Embryonic facial prominence (tissue), 1 donor: ENCODE measurements around the gene CCNF.

Experiments used
- DNase-seq: peaks from one replicate; pipeline ENCODE4 v3.0.0-alpha.2; 2016; ENCODE audit errors: extremely low spot score

Gene CCNF

GRCh38 chr16:2457267-2457666 is 28.0 kb downstream of the CCNF start:
- DNase-seq, result no peak

GRCh38 chr16:2457946-2458345 is 28.7 kb downstream of the CCNF start:
- no peak for DNase-seq

GRCh38 chr16:2458887-2459646 is 29.8 kb downstream of the CCNF start:
- DNase-seq, result no peak

GRCh38 chr16:2459647-2460390 is 30.6 kb downstream of the CCNF start, which contains the start of gene TEDC2:
TSS of gene TEDC2 (plus strand) at chr16:2460109. CDS start at chr16:2460145, 36 bp downstream.
- peak; percentile 89 for DNase-seq

DNA sequence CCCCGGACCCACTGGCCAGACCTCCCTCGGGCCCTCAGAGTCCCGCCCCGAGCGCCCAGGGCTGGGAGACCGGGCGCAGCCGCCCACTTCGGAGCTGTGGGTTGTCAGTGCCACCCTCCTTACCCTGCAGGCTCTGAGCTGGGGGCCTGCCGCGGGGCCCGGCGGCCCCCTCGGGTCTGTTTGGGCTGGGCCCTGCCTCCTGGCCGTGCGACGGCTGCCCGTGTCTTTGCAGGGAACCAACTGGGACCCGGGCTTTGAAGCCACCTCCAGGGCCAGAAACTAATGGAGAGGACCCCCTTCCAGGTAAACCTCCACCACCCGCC is 31.1 kb downstream of the CCNF start:
- no peak for DNase-seq

DNA sequence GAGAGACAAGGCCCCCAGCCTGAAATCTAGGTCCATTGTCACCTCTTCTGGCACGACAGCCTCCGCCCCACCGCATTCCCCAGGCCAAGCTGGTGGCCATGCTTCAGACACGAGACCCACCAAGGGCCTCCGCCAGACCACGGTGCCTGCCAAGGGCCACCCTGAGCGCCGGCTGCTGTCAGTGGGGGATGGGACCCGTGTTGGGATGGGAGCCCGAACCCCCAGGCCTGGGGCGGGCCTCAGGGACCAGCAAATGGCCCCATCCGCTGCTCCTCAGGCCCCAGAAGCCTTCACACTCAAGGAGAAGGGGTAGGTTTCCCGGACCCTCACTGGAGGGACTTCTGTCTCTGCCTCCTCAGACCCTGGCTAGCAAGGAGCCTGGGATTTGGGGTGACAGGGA is 31.7 kb downstream of the CCNF start:
- no peak for DNase-seq

DNA sequence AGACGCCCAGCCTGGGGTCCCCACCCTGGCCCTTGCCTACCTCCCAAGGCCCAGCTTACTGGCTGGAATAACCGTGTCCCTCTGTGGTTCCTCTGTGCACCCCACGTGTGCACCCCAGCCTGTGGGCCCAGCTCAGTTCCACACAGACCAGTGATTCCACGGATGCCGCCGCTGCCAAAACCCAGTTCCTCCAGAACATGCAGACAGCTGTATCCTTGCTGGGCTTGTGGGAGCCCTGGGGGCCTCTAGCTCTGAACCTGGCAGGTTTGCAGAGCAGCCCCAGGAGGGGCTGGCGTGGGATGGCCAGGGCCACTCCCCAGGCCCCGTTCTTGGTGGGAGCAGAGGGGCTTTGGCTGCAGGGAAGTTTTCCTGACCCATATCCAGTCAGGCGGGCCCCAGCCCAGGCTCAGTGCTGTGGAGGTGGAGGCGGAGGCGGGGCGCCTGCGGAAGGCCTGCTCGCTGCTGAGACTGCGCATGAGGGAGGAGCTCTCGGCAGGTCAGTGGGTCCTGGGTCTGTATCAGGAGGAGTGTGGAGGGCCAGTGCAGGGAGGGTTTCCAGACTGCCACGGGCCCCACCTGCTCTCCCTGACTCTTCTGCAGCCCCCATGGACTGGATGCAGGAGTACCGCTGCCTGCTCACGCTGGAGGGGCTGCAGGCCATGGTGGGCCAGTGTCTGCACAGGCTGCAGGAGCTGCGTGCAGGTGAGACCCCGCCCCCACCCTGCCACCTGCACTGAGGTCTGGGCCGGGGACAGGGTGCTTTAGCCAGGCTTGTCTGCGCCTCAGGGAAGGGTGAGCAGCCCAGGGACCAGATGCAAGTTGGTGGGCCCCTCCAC is 33.0 kb downstream of the CCNF start:
- DNase-seq, result no peak

DNA sequence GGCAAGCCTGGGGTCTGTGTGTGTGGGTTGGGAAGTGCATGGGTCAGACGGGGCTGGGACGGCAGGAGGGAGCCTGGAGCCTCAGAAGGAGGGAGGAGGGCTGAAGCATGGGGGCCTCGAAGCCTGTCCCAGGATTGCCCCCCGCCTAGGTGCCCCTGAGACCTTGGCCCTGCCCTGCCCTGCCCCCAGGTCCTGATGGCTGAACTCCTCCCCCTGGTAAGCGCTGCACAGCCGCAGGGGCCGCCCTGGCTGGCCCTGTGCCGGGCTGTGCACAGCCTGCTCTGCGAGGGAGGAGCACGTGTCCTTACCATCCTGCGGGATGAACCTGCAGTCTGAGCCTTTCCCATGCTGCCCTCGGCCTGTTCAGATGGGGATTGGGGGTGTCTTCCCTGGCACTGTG is 35.1 kb downstream of the CCNF start:
- no peak for DNase-seq

DNA sequence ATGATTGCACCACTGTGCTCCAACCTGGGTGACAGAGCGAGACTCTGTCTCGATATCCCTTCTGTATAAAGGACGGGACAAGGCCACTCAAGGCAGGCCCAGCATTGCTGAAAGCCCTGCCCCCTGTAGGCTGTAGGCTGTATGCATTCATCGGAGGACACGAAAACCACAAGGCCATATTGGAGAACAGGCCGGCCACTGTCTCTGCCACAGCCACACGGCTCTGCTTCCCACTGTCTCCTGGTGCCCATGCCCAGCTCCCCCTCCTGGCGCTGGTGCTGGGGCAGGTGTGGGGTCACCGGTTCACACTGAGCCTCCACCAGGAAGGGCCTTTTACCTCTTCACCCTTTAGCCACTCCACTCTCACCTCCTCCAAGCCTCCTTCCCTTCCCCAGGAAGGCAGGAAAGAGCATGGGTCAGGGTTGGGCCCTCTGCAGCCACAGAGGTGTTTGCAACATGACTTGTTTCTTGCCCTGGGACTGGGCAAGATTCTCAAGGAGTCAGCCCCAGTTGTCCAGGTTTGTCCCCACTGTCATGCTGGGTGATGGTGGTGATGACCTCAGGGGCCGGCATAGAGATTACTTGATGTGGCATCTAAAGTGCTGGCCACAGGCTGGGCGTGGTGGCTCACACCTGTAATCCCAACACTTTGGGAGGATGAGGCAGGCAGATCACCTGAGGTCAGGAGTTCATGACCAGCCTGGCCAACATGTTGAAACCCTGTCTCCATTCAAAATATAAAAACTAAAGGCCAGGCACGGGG is 36.6 kb downstream of the CCNF start:
- DNase-seq, result no peak

DNA sequence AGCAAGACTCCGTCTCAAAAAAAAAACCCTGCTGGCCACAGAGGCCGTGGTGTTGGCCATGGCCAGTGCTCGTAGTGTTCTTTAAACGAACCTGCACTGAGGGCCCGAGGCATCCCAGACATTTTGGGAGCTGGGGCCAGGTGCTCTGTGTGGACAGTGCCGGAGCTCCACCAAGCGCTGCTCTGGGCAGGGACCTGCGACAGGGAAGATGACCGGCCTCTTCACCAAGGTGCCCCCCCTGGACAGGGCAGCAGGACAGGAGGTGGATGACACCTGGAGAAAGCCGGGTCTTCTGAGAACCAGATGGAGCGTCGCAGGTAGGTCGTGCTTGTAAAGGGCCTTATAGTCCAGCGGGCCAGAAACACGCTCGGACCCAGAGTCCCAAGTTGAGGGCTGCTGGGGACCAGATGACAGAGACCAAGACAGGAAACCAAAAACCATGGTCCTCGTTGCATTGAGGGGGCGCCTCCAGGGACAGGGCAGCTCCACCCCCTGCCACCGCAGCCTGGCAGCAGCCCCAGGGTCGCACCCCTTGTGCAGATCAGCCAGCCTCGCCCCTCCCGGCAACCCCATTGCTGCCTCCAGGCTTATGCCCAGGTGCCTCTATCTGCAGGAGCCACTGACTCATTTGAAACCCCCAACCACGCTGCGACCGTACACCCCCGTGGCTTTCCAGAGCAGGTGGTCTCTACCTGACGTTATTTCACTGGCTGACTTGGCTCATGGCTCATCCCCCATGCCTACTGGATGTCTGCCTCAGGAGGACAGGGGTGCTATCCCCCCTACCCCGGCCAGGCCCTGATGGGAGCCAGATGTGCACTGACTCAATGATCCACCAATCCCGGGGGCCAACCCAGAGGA is 37.6 kb downstream of the CCNF start:
- no peak for DNase-seq

DNA sequence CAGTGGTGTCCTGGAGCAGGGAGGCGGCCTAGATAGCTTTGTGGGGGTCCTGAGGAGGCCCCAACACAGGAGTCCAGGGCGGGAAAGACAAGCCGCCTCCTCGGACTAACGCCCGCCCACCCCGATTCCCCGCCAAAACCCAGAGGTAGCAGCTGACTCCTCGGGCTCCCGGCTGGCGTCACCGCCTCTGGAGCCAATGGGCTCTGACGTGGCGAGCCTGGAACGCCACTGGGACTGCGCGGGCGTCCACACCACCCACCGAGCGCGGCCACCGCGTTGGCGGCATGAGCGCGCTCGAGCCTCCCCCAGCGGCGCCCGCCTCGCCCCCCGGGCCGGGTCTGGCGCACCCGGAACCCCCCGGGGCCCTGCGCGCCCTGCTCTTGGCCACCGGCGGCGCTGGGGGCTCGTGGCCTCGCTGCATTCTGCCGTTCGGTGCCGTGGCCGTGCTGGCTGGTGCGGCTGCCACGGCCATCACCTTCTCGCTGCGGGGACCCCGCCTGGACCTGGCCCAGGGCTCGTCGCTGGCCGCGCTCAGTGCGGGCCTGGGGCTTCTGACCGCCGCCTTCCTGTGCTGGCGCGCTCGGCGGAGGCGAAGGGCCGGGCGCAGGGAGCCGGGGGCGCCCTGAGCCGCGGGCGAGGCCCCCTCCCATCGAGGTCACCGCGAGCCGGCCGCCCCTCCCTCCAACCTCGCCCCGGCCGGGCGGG is 38.4 kb downstream of the CCNF start:
- peak; percentile 69 for DNase-seq

DNA sequence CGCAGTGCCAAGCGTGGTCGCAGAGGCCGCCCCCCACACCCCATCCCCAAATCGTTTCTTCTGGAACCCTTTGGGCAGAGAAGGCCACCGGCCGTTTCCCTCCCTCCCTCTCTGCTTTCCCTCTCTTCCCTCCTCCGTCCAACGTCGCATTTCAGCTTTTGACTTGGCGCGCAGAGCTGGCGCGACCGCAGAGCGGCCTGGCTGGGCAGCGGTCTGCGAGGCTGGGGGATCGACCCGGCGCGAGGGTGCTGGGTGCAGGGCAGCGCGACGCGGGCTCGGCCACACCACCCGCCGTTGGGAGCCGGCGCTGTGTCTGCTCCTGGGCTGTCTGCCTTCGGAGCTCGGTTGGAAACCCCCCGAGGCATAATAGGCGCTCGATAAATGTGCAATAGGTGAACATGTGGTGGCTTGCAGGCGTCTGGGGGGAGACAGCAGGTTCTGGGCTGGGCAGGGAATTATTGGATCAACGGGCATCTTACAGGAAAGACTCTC is 39.0 kb downstream of the CCNF start:
- DNase-seq, result no peak

DNA sequence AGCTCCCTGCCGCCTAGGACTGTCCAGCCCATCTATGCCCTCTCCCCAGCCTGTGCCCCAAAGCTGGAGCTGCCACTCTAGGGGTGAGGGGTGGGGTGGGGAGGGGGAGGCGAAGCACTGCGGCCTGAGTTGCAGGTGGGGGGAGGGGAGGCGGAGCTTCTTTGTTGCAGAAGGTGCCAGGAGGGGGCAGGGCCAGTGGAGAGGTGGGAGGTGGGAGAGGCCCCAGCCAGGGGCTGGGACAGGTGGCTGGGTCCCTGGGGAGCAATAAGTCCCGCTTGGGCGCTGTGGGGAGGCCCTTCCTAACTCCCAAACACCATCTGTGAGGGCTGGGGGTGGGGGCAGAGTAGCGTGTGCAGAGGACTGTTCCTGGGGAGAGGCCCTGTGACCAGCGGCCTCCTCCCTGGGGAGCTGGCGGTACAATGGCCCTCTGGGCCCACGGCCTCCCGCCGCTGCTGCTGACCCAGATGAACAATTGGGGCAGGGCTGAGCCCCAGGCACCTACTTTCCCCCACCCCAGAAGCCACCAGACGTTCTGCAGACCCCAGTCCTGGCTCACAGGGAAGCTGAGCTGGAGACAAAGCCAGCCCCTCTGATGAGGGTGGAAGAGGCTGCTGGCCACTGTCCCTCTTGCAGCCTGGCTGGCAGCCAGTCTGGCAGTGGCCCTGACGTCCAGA is 39.6 kb downstream of the CCNF start:
- no peak for DNase-seq

- DNase-seq, result no peak
These were observed 40.4 kb downstream of the CCNF start for GRCh38 chr16:2469399-2470233.

DNA sequence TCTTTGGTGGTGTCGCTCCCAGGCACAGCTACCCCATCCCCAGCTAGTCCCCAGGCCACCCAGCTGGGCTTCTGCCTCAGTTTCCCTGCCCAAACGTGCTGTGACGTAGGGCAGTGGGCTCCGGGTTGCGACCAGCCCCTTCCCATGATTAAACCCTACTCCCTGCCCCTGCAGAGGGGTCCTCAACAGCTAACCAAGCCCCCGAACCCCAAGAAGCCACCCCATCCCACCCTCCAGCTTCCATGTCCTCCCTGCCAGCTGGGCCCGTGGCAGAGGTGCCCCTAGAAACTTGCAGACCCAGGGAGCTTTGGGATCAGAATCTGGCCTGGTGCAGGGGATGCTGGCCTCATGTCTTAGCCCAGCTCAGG is 41.0 kb downstream of the CCNF start:
- no peak for DNase-seq

GRCh38 chr16:2470603-2471015 is 41.4 kb downstream of the CCNF start:
- no peak for DNase-seq

GRCh38 chr16:2471016-2471652 is 41.9 kb downstream of the CCNF start, which contains the start of gene NTN3:
TSS of gene NTN3 (plus strand) at chr16:2471297. CDS start at chr16:2471702, 405 bp downstream.
- peak; percentile 72 for DNase-seq
